ENCODE results near the gene MAN1C1.

MAN1C1 gene

DNA sequence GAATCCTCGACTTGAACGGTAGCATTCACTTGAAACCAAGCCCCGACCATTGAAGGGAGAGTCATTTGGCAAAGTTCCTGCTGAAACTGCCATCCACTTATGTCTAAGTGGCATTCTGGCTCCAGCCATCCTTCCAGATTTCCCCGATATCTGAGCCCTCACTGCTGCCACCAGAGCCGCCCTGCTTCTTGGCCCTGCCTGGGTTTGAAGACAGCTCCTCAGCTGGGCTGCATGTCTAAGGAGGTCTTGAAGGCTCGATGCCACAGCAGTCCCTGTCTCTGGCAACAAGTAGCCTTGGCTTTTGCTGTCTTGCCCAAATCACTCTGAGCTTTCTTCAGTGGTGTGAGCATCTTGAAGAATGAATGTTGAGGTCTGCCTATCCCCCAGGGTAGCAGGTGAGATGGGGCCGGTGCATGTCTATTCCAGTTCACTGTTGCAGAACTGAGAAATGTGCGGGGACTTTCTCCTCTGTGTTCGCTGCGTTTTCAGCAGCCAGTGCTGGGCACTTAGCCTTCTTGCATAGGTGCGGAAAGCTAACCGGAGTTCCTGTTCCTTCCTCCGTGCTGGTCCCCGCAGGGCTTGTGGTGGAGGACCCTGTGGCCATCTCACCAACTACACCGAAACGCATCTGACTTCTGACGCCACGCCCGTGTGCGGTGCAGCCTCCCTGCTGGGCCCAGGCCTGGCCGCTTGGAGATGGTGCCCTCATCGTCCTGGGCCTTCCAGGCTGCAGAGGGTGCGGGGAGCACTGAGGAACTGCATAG, 29.2 kb downstream of the MAN1C1 start:
- TF ChIP-seq, protein P1, sequence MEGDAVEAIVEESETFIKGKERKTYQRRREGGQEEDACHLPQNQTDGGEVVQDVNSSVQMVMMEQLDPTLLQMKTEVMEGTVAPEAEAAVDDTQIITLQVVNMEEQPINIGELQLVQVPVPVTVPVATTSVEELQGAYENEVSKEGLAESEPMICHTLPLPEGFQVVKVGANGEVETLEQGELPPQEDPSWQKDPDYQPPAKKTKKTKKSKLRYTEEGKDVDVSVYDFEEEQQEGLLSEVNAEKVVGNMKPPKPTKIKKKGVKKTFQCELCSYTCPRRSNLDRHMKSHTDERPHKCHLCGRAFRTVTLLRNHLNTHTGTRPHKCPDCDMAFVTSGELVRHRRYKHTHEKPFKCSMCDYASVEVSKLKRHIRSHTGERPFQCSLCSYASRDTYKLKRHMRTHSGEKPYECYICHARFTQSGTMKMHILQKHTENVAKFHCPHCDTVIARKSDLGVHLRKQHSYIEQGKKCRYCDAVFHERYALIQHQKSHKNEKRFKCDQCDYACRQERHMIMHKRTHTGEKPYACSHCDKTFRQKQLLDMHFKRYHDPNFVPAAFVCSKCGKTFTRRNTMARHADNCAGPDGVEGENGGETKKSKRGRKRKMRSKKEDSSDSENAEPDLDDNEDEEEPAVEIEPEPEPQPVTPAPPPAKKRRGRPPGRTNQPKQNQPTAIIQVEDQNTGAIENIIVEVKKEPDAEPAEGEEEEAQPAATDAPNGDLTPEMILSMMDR (IDR thresholded peaks at IDR 0.05), result no peak
- H3K27ac ChIP-seq, result no peak overlapping the region
- DNase-seq (ENCODE audit: low spot score), result peak; percentile 67
- no peak overlapping the region for H3K4me3 ChIP-seq

DNA sequence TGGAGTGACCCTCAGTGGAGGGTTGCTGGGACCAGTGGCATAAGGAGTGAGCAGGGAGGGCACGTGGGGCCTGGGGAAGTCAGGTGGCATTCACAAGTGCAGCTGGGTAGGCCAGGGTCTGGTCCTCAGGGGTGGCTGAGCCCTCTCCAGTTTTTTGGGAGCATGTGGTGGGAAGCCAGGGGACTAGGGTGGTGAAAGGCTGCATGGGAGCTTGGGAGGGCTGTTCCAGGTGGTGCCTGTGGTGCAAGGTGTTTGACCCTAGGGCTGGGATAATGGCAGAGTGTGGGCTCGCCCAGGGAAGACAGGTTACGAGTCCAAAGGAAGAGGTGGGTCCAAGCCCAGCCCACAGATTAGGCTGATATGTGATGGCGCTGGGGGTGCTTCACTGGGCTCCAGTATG, 30.5 kb downstream of the MAN1C1 start:
- DNase-seq (ENCODE audit: low spot score), result peak; percentile 36
- Histone ChIP-seq H3K4me3 (no peak overlapping the region), H3K27ac (no peak overlapping the region)
- TF ChIP-seq, protein P1 (IDR thresholded peaks at IDR 0.05), result no peak

DNA sequence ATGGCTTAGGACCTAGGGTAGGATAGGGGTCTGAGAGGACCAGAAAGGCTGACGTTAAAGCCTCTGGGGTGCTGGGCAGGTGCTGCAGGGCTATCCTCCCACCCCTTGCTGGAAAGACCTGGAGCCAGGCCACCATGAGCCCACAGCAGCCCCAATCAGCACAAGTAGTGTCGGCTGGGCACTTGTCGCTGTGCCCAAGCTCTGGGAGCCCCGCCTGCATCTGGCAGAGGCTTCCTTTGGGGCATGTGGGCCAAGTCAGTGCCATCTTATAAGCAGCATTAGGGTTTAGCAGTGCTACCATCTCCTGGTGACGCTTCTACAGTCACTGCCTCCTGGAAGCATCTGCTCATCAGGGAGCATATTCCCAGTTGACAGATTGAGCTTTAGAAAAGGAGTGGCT, 31.3 kb downstream of the MAN1C1 start:
- TF ChIP-seq, protein P1 (IDR thresholded peaks at IDR 0.05), result no peak
- DNase-seq (ENCODE audit: low spot score), result peak; percentile 11
- no peak overlapping the region for H3K27ac ChIP-seq
- H3K4me3 ChIP-seq, result no peak overlapping the region

DNA sequence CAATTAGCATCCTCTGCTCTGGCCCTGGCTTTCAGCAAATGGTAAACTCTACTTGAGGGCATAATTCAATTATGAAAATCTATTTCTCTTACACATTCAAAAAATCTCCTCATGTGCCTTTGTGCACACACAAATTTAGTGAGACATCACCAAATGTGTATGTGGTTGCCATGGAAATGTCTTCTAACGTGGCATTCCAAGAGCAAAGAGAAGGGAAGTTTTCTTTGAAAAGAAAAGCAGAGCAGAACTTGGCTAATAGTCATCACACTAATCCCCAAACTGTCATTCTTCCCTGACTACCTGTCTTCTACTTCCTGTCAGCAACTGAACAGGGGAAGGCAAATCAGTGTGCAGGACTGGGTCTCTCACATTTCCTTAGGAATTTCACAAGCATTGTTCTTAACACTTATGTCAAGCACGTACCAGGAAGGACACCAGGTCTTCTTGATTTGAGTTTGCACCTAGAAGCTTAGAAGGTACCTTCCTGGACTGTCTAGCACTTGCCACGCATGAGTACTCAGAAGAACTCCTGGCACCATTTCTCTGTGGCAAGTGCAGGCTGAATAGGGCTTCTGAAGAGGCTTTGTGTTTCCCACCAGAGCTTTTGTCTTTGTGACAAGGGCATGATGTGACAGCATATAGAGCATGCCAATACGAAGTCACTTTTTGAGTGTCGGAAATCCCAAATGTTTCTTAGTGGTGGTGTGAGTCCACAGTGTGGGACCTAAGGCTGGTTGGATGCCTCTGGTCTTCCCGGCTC, 32.3 kb downstream of the MAN1C1 start:
- Histone ChIP-seq H3K4me3 (no peak overlapping the region), H3K27ac (no peak overlapping the region)
- TF ChIP-seq, protein P1 (IDR thresholded peaks at IDR 0.05), result no peak
- peak; percentile 40 for DNase-seq (ENCODE audit: low spot score)

DNA sequence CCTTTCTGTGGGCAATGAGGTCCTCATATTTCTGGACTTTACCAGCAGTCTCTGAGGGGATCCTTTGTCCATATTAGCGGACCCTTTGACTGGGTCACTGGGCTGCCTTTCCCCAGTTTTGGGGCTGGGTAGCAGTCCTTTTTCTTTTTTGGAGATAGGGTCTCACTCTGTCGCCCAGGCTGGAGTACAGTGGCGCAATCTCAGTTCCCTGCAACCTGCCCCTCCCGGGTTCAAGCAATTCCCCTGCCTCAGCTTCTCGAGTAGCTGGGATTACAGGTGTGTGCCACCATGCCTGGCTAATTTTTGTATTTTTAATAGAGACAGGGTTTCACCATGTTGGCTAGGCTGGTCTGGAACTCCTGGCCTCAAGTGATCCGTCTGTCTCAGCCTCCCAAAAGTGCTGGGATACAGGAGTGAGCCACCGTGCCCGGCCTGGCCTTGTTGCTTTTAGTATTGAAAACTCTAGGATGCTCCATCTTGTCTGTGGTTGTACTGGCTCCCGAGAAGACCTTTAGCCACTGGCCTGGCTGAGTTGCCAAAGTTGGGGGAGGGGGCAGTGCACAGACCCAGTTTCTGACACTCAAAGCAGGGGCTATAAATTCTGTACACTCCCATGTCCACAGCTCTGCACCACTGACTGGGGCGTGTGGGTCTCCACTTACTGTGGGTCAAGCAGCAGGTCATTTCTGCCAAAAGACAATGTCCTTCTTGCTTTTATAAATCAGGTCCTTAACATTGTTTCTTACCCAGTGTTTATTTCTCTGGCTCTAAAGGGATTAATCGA, 33.1 kb downstream of the MAN1C1 start:
- no peak overlapping the region for H3K27ac ChIP-seq
- DNase-seq (ENCODE audit: low spot score), result peak; percentile 45
- H3K4me3 ChIP-seq, result no peak overlapping the region
- TF ChIP-seq, protein P1 (IDR thresholded peaks at IDR 0.05), result no peak

DNA sequence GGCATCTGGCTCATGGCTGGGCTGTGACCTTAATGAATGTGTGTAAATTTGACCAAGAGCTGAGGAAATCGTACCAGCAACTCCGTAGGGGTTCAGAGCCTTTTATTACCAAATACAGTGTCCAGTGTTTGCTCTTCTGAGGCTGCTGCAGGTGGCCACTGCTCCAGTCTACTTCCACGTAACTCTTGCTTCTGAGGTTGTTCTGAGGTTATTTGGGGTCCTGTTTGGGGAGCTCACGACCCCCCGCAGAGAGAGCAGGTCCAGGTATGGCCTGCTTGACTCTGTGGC, 33.6 kb downstream of the MAN1C1 start:
- Histone ChIP-seq H3K4me3 (no peak overlapping the region), H3K27ac (no peak overlapping the region)
- TF ChIP-seq, protein P1 (IDR thresholded peaks at IDR 0.05), result no peak
- DNase-seq (ENCODE audit: low spot score), result peak; percentile 59

All from coronary artery (tissue), 2 donors.